GM12875 (cell line): Measurements from ENCODE around the gene GRM4.

ENCODE experiments used
- H3K4me3 ChIP-seq: one replicate; pipeline ENCODE4 v1.5.1; 2011; ENCODE audit warnings: low read depth, low read length, control low read depth
- CTCF ChIP-seq: IDR thresholded peaks from 2 replicates; pipeline ENCODE4 v1.5.1; 2011; ENCODE audit warnings: low read depth, mild to moderate bottlenecking, control low read depth, inconsistent platforms, low read length, moderate library complexity, borderline replicate concordance; ENCODE audit not compliant: insufficient read depth

GRM4 gene

GRCh38 chr6:33999567-33999966 is 146.3 kb downstream of the GRM4 start:
- no peak for TF ChIP-seq CTCF
- no peak overlapping the region for H3K4me3 ChIP-seq

- TF ChIP-seq CTCF, result no peak
- H3K4me3 ChIP-seq, result no peak overlapping the region
Measured at GRCh38 chr6:33998660-33999059, 147.2 kb downstream of the GRM4 start.

GRCh38 chr6:33997265-33997664 is 148.6 kb downstream of the GRM4 start:
- no peak for TF ChIP-seq CTCF

GRCh38 chr6:33996120-33996475 is 149.8 kb downstream of the GRM4 start:
- TF ChIP-seq CTCF, result no peak
- H3K4me3 ChIP-seq, result no peak overlapping the region

More at GRCh38 chr6:33997265-33997664, 148.6 kb downstream of the GRM4 start:
- no peak overlapping the region for H3K4me3 ChIP-seq

- no peak for TF ChIP-seq CTCF
- H3K4me3 ChIP-seq, result no peak overlapping the region
Measured at GRCh38 chr6:33995309-33996119, 150.4 kb downstream of the GRM4 start.

GRCh38 chr6:33994472-33995308 is 151.2 kb downstream of the GRM4 start:
- H3K4me3 ChIP-seq, result no peak overlapping the region
- TF ChIP-seq CTCF, result no peak
